HS-5 (cell line): ENCODE measurements around the gene PPP1R11.
A peak's percentile ranks its signal among the peaks of the same experiment; 100 is the strongest.
"Not testable (repeated sequence)": the region's sequence is repeated elsewhere in the genome, so short reads cannot be mapped to it uniquely, and the experiment has no call there.

Experiments
- DNase-seq: peaks from one replicate; pipeline ENCODE4 v3.0.0-alpha.2; 2012; ENCODE audit warnings: low read depth

The PPP1R11 gene

DNA sequence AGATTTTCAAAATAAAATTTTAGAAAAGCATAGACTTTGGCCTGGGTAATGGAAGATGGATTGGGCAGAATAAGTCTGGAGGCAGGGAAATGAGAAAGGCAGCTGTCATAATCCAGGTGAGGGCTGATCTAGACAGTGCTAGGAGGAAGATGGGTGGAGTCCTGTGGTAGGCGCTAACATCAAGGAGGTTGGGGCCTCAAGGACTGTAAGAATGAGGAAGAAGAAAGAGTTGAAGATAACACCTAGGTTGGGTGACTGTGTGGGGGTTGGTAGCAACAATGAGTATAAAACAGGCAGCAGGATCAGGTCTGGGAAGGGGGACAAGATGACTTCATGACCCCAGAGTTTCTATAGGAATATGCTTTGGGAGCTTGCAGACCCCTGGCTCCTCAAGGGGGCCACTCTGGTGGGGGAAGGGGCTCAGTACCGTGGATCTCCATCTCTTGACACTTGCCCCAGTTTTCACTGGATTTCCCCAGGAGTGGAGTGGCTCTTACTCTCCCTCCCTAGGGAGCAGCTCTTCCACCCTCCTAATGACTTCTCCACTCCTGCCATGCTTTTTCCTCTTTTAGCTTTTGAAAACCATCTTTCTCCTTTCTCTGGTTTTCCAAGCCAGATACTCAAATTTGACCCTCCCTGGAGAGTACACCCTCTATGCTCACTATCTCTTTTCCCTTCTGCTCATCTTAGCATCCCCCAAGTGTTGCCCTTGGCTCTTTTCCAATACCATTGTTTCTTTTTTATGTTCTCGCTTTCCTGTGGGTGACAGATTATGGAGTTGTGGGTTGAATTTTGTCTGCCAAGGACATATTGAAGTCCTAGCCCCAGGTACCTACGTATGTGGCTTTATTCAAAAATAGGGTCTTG is 31.1 kb downstream of the PPP1R11 start:
- no peak for DNase-seq

DNA sequence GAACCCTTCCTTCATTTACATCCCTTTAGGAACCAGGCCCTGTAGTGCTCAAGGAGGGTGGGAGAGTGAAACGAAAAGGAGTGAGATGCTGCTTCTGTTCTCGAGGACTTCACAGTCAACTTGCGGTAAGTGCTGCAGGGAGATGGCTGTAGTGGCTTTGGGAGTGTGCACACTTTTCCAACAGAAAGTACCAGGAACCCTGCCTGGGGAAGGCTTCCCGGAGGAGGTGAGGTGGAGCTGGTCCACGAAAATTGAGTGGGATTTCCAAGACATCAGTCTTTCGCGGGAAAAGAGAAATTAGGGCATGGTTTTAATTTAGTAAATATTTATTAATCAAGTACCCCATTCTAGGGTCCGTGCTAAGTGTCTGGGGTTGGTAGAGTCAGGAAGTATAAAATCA is 33.2 kb downstream of the PPP1R11 start:
- no peak for DNase-seq

DNA sequence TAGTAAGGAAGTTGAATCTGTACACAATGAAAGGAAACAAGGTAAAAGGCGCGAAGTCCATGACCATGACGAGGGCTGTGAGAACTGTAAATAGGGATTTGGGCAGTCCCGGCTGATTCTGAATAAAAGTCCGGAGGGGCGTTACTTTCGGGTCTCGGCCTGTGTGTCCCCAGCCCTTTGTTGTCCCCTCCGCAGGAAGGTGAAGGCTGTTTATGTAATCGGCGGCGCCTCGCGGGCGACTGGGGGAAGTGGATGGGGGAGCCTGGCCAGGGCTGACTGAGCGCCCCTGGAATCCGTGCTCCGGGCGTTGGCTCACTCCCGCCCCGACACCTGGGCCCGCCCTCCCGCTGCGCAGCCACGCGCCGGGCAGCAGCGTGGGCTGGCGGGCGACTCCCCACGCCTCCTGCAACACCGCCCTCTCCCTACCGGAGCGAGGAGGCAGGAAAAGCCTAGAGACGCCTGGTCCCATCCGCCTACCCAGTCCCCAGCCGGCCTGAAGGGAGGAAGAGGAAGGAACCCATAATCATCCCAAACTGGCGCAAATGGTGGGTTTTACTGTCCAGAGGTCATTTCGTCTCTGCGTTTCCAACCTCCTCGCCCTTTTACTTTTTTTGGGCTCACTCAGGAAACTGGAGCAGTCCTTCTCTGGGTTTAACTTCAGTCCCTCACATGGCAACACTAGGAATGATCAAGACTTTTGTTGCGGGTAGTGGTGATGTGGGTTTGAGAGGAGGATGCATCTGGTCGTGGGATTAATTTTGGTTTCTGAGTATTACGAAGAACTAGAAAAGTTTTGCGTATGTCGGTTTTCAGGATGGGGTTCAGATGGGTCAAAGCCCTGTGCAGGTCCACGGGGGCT is 33.8 kb downstream of the PPP1R11 start:
- DNase-seq, result no peak

DNA sequence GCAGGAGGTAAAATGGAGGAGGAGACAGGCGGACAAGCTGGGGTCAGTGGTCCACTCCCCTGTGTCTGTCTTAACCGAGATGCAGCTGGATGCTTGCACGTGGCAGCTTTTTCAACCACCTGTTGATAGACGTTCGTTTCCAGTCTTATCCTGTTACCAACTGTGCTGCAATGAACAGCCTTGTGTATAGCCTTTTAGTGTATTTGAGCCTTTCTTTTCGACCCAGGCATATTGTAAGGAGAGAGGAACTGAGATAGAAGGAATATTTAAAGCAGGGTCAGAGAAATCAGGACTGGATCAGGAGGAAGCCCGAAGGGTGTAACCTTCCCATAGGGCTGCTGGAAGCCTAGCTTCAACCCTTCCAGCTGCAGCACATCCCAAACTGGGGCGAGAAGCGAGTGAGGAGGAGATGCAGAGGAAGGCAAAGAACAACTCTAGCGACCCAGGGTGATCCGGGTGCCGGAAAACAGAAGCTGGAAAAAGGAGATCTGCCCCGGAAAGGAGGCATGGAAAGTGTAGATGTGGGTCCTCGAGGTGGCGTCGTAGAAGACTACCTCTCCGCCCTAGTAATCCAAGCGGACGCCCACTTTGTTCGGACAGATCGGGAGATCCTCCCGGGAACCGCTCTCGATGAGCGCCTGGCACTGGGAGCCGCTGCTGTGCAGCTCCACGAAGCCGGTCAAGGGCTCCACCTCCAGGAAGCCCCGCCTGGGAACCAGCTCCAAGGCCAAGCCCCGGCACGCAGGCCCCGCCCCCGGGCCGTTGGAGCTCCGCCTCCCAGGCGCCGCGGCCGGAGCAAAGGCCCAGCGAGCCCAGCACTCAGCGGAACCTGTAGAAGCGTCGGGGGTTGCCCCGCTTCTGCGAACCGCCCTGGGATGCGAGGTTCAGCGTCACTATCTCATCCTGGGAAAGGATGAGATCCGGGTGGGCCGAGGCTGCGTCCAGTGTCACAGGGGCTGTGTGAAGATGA is 34.7 kb downstream of the PPP1R11 start:
- peak; percentile 63 for DNase-seq

DNA sequence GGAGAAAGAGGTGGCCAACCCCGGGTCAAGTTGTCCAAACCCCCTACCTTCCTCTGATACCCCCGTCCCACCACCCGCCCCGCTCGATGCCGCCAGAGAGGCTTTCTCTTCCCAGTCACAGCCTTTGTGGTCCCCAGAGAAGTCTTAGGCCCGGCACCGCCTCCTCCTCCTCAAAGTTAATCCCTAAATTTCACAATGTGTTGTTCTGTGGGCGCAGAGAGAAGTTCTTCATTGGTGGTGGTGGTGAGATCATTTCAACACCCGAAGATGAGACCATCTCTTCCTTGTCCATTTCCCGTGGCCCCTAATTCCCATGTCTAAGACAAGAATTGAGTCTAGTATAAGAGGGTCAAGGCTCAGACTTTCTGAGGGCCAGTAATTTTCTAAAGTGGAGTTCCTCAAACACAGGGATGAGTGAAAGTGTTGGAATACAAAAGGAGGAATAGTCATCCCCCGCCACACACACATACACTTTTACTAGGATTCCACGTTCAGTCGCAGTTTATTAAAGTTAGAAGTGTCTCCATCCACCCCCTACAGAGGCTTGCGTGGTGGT is 35.5 kb downstream of the PPP1R11 start:
- no peak for DNase-seq

DNA sequence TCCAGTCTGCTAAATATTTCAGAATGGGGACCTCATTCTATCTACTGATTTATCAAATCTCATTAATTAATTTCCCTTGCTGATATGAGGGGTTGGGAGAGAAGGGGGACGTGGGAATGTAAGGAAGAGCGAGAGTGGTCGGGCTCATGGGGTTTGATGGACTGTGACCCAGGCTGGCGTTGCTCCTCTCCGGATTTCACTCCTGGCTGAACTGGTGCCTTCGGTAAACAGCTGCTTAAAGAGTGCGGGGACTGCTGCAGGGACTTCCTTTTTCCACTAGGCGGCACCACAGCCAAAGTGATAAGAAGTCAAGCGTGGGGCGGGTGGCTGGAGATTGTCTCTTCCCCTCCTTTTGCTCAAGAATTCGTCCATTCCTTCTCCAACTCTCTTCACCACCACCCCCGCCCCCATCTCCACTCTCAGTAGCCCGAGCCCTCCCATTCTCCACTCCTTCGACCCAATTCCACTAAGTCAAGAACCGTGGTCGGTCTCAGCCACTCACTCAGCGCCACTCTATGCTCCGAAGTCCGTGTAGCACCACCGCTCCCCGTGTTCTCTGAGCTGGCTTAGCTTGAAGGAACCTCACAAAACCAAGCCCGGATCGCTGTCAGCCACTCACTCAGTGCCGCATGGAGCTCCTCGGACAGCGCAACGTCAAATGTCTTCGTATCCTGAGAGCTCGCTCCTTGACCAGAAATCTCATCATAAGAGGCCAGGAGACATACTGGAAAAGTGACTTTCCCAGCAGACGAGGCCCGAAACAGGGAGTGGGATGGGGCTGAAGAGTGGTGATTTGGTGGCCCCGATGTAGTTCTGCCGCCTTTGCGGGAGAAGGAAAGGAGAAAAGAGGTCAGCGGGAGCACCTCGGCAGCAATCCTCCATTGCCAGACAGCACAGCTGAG is 36.2 kb downstream of the PPP1R11 start:
- DNase-seq, result peak; percentile 71

DNA sequence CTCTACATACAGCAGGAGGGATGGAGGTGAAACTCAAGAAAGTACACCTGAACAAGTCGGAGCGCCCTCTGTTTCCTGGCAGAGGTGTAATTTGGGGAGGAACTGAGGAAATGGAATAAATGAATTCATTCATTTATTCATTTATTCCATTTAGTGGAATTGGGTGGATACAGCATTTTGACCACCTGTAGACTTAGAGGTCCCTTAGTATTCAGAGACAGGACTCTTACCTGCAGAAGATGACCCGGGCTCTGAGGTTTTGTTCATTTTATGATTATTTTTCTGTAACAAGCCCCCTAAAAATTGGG is 36.8 kb downstream of the PPP1R11 start:
- no peak for DNase-seq

DNA sequence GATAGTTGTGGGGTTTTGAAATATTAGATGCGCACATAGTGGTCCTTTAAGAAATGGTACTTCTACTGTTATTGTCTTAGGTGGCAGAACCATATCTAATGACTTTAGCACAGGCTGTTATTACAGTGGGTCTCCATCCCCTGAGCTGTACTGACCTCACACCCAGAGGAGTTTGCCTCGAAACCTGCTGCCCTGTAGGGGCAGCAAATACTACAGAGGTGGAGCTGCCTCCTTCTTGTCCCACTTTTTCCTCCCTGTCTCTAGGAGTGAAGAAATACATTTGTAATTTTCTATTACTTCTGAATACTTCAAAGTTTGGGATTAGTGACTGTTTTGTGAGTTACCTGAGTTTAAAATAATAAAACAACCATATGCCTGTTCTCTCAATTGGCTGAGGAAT is 37.7 kb downstream of the PPP1R11 start:
- no peak for DNase-seq

DNA sequence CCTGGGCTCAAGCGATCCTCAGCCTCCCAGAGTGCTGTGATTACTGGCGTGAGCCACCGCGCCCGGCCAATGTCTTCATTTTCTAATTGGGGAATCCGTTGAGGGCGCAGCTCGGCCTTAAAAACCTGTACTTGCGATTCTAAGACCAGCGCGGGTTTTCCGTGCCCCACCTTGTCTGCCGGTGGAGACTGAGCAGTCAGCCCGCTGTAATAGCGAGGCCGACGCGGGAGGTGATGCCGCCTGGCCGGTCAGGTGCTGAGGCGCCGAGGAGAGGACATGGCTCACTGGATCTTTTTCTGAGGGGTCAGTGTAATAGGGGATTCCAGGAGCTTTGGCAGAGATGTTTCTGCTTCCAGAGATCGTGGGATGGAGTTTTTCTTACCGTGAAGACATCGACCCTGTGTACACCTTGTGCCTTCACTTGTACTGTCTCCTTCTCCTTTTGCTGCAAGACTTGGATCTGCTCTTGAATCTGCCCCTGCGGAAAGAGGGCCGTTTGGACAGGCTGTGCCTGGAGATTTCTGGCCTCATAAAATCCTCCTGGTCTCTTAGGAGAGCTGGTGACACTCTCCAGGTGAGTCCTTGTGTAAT is 44.4 kb downstream of the PPP1R11 start:
- no peak for DNase-seq

DNA sequence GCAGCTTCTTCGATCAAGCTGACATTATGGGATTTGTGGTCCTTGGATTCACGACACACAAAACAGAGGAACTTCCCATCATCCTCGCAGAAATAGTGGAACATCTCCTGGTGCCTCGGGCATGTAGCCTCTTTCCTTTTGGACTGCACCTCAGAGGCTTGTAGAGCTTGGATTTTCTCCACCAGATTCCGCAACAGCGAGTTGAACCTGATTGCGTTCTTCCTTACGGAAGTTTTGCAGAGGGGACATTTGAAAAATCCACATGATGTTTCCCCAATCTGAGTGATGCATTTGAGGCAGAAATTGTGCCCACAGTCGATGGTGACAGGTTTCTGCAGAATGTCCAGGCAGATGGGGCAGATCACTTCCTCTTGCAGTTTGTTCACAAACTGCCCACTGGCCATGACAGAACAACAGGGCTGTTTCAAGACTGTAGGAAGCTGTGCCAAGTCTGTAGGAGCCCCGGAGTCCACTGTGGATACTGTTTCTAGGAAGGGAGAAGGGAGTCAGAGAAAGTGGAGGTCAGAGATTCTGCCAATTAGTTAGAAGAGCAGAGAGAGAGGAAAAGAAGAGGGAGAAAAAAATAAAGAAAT is 45.5 kb downstream of the PPP1R11 start:
- no peak for DNase-seq

DNA sequence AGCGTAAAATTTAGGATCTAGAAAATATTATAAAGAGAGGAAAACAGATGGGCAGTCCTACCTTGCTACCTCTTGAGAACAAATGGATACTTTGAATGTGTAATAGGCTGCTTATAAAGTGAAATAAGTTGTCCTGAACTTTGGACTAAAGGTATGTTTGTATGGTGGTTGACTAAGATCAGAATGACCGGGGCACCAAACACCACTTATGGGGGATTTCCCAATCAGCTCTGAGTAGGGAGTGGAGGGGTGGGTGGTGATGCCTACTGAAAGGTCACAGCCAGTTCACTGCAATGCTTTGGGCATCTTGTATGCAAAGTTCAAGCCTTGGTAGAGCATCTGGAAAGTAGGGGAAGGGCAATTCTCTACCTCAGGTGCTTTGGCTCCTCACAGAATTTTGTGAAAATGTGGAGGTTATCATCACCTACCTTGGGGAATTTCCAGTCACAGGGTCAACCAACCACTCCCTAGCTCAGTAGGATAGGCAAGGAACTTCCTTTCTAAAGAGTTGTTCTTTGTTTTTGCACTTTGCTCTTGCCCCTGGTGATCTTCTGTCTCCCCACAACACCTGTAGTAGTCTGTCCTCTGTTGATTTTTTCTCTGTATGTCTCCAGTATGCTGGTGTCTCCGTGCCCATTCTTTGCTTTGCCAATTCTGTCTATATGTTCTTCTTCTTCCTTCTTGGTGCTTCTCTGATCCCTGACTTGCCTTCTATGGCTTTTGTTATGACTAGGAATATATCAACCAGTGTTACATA is 46.2 kb downstream of the PPP1R11 start, which contains the start of gene TRIM31:
Gene TRIM31 (minus strand): TSS at position 88 of the 757 bp plus-strand sequence. CDS start 285 bp downstream, outside the sequence.
- no peak for DNase-seq

DNA sequence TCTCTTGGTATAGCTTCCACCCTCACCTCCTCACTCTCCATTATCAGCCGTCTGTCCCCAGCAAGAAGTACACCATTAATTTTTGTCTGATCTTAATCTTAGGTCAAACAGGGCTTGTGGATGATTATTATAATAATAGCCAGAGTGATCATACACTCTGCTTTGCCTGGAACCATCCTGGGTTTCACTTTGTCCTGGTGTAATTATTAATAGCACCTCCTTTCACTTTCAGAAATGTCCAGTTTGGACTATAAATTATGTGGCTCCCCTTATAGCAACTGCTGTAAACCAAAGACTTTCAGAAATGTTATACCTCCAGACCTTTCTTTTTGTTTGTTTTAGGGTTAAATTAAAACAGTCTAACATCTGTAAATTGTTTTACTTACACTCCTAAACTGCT is 46.8 kb downstream of the PPP1R11 start:
- no peak for DNase-seq

DNA sequence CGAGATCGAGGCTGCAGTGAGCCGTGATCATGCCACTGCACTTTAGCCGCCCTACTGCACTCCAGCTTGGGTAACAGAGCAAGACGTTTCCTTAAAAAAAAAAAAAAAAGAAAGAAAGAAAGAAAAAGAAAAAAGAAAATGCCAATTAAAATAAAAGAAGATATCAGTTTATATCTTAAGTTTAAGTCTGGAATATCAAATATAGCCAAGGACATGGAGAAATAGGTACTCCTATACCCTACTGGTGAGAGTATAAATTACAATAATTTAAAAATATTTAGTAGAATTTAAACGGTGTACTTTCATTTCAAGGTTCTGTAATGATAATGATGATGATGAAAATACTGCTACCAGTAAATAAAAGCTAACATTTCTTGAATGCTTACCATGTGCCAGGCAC is 49.7 kb downstream of the PPP1R11 start:
- no peak for DNase-seq

DNA sequence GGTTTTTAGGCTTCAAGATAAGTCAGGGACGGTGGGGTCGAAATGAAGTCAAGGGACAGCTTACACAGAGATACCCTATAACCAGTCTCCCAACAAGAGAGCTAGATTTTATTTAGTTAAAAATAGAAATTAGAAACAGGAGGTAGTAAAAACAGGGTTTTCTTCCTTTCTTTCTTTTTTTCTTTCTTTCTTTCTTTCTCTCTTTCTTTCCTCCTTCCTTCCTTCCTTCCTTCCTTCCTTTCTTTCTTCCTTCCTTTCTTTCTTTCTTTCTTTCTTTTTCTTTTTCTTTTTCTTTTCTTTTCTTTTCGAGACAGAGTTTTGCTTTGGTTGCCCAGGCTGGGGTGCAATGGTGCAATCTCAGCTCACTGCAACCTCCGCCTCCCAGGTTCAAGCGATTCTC is 51.7 kb downstream of the PPP1R11 start:
- DNase-seq, result not testable (repeated sequence)
